Uterus (tissue), 4 donors: ENCODE measurements around the gene PHF12. TPM values are rescaled to one million over a fixed set of nuclear protein-coding genes. Genes with fewer than 3 reads are reported as not detected.

Experiments
- DNase-seq, 2 donors: peaks; one replicate each; pipeline ENCODE4 v3.0.0-alpha.2; 2019 to 2020
- H3K27ac ChIP-seq, 2 donors: fragments of 200-600 bp; sonication (generic); 1 replicate in 1 of 2; 2 replicates in 1 of 2; pipeline ENCODE4 v1.5.1; 2016 to 2018
- H3K27me3 ChIP-seq, 2 donors: fragments of 200-600 bp; sonication (generic); one replicate each; pipeline ENCODE4 v1.5.1; 2018 to 2019; ENCODE audit warnings: control low read depth in 1 of 2
- H3K36me3 ChIP-seq, 2 donors: fragments of 200-600 bp; sonication (generic); one replicate each; pipeline ENCODE4 v1.5.1; 2019; ENCODE audit warnings: control low read depth in 1 of 2
- H3K4me1 ChIP-seq, 2 donors: fragments of 200-600 bp; sonication (generic); one replicate each; pipeline ENCODE4 v1.5.1; 2018 to 2019; ENCODE audit warnings: control low read depth in 1 of 2
- H3K4me3 ChIP-seq, 2 donors: fragments of 200-600 bp; sonication (generic); 1 replicate in 1 of 2; 2 replicates in 1 of 2; pipeline ENCODE4 v1.5.1; 2018 to 2019; ENCODE audit warnings: mild to moderate bottlenecking in 1 of 2
- H3K9me3 ChIP-seq, 2 donors: fragments of 200-600 bp; sonication (generic); one replicate each; pipeline ENCODE4 v1.5.1; 2019; ENCODE audit warnings: control low read depth in 1 of 2
- CTCF ChIP-seq, 4 experiments: fragments of 200-600 bp in 2 of 4; fragments of 450-650 bp in 2 of 4; sonication (generic) in 2 of 4; IDR thresholded peaks; one replicate each; pipeline ENCODE4 v1.5.1; 2016 to 2019; ENCODE audit warnings: antibody characterized with exemption in 4 of 4, mild to moderate bottlenecking in 2 of 4, moderate library complexity in 1 of 4
- POLR2A ChIP-seq, 2 donors: fragments of 450-650 bp; IDR thresholded peaks; one replicate each; pipeline ENCODE4 v1.6.1; 2016; ENCODE audit warnings: antibody characterized with exemption in 2 of 2, mild to moderate bottlenecking in 1 of 2, moderate library complexity in 1 of 2
- intact Hi-C: fragments of 100-400 bp; cut with DNase I; formaldehyde crosslinking; loops from one replicate; pipeline ENCODE4 v1.15.1; 2023; ENCODE audit warnings: low total_unique reads
- total RNA-seq, 4 donors: library from RNA; depleted of rRNA in 3 of 4; stranded (reverse); fragments of >200 nt in 3 of 4; gene quantifications; one replicate each; pipeline versions ENCODE4 v1.1.0 to v1.2.4, GENCODE V29; 2014 to 2023
- donor health status: DM: yes; HTN: yes; CAD: no.

Gene PHF12
- total RNA-seq, 4 donors from 2014 or later: 22.1 to 78.4 (median 55.2) TPM

- H3K27ac ChIP-seq: peak overlapping the region in 1 of 2 donors; percentile 11
- intact Hi-C loops: no loop called here
- no peak overlapping the region for H3K4me3 ChIP-seq
- TF ChIP-seq CTCF (IDR thresholded peaks at IDR 0.05): no peak
- TF ChIP-seq POLR2A (IDR thresholded peaks at IDR 0.05): no peak
- DNase-seq: no peak
- H3K9me3 ChIP-seq: no peaks in the 10 kb centered on the region
- H3K4me1 ChIP-seq: peaks cover 11 to 14% of the 10 kb centered on the region in 2 donors
- H3K27me3 ChIP-seq: no peaks in the 10 kb centered on the region
- no peaks in the 10 kb centered on the region for H3K36me3 ChIP-seq
These were observed 39.8 kb downstream of the PHF12 start for GRCh38 chr17:28911411-28912045.

- no peaks in the 10 kb centered on the region for H3K27me3 ChIP-seq
- intact Hi-C loops: no loop called here
These were observed 40.8 kb downstream of the PHF12 start for GRCh38 chr17:28910534-28910933.

GRCh38 chr17:28908640-28909167 is 42.6 kb downstream of the PHF12 start:
- no peaks in the 10 kb centered on the region for H3K27me3 ChIP-seq
- peaks cover 11 to 14% of the 10 kb centered on the region in 2 donors for H3K4me1 ChIP-seq
- peak; percentile 73 to 76 for DNase-seq
- peak overlapping the region; percentile 78 to 84 for H3K27ac ChIP-seq
- H3K36me3 ChIP-seq: no peaks in the 10 kb centered on the region
- TF ChIP-seq CTCF (IDR thresholded peaks at IDR 0.05): no peak
- no peak for TF ChIP-seq POLR2A (IDR thresholded peaks at IDR 0.05)
- H3K9me3 ChIP-seq: no peaks in the 10 kb centered on the region
- no peak overlapping the region for H3K4me3 ChIP-seq
- intact Hi-C loops: no loop called here

More at GRCh38 chr17:28910534-28910933, 40.8 kb downstream of the PHF12 start:
- Histone ChIP-seq H3K27ac (no peak overlapping the region), H3K4me3 (no peak overlapping the region), H3K9me3 (no peaks in the 10 kb centered on the region), H3K4me1 (peaks cover 11 to 14% of the 10 kb centered on the region in 2 donors), H3K36me3 (no peaks in the 10 kb centered on the region)
- DNase-seq: no peak
- TF ChIP-seq POLR2A (IDR thresholded peaks at IDR 0.05): no peak
- no peak for TF ChIP-seq CTCF (IDR thresholded peaks at IDR 0.05)

- intact Hi-C loops: no loop called here
- H3K4me3 ChIP-seq: no peak overlapping the region
- no peaks in the 10 kb centered on the region for H3K27me3 ChIP-seq
- peak overlapping the region; percentile 78 to 84 for H3K27ac ChIP-seq
- TF ChIP-seq POLR2A (IDR thresholded peaks at IDR 0.05): no peak
- TF ChIP-seq CTCF (IDR thresholded peaks at IDR 0.05): no peak
- H3K9me3 ChIP-seq: no peaks in the 10 kb centered on the region
- H3K4me1 ChIP-seq: peaks cover 14 to 15% of the 10 kb centered on the region in 2 donors
- no peak for DNase-seq
- no peaks in the 10 kb centered on the region for H3K36me3 ChIP-seq
These were observed 43.4 kb downstream of the PHF12 start for GRCh38 chr17:28907709-28908475.
